Prostate gland (tissue), 2 donors: ENCODE results near the gene HTD2. TPM values are rescaled to one million over a fixed set of nuclear protein-coding genes. Genes with fewer than 3 reads are reported as not detected.

ENCODE experiments used
- DNase-seq: peaks from one replicate; pipeline ENCODE4 v3.0.0-alpha.2; 2019; ENCODE audit warnings: low spot score
- H3K27ac ChIP-seq, 2 donors: fragments of 200-600 bp; sonication (generic); 2 replicates each; pipeline ENCODE4 v1.5.1; 2017 to 2019
- H3K27me3 ChIP-seq: fragments of 200-600 bp; sonication (generic); replicated peaks from 2 replicates; pipeline ENCODE4 v1.5.1; 2019; ENCODE audit not compliant: insufficient read depth
- H3K36me3 ChIP-seq, 2 donors: fragments of 200-600 bp; sonication (generic); 1 replicate in 1 of 2; 2 replicates in 1 of 2; pipeline versions ENCODE4 v1.5.1 to v1.8.1; 2017 to 2019
- H3K4me1 ChIP-seq: fragments of 200-600 bp; sonication (generic); replicated peaks from 2 replicates; pipeline ENCODE4 v1.5.1; 2019
- H3K4me3 ChIP-seq, 2 donors: fragments of 200-600 bp; sonication (generic); 2 replicates each; pipeline ENCODE4 v1.5.1; 2017 to 2019
- H3K9me3 ChIP-seq: fragments of 200-600 bp; sonication (generic); 2 replicates; pipeline ENCODE4 v1.5.1; 2017
- CTCF ChIP-seq, 4 experiments: fragments of 200-600 bp in 2 of 4; fragments of 450-650 bp in 2 of 4; sonication (generic) in 2 of 4; IDR thresholded peaks; 1 replicate in 3 of 4; 2 replicates in 1 of 4; pipeline ENCODE4 v1.5.1; 2016 to 2019; ENCODE audit warnings: antibody characterized with exemption in 4 of 4, mild to moderate bottlenecking in 2 of 4, moderate library complexity in 2 of 4
- POLR2A ChIP-seq: fragments of 450-650 bp; IDR thresholded peaks from one replicate; pipeline ENCODE4 v1.6.1; 2016; ENCODE audit warnings: antibody characterized with exemption, mild to moderate bottlenecking
- POLR2AphosphoS5 ChIP-seq: sonication (generic); formaldehyde crosslinking; IDR thresholded peaks from one replicate; pipeline ENCODE4 v1.6.1; 2017; ENCODE audit warnings: antibody characterized with exemption
- WGBS: methylation state at CpG from one replicate; pipeline ENCODE4 v1.1.5; 2018; 5-methylcytosine and 5-hydroxymethylcytosine counted together
- intact Hi-C: fragments of 100-400 bp; cut with DNase I; formaldehyde crosslinking; loops from one replicate; pipeline ENCODE4 v1.14.2; 2022
- small RNA-seq, 2 donors: library from RNA; depleted of rRNA; stranded (forward); fragments of <200 nt; gene quantifications; one replicate each; pipeline ENCODE3, GENCODE V24; 2016
- total RNA-seq, 2 donors: library from RNA; depleted of rRNA; stranded (reverse); fragments of >200 nt; gene quantifications; one replicate each; pipeline ENCODE4 v1.1.0, GENCODE V29; 2016

Gene HTD2
- total RNA-seq, 2 donors from 2014 or later = 15.4 to 17.1 TPM

GRCh38 chr3:58366699-58367098 is 60.4 kb downstream of the HTD2 start:
- TF ChIP-seq CTCF (IDR thresholded peaks at IDR 0.05) (no peak), POLR2AphosphoS5 (no peak), POLR2A (no peak)
- no peaks in the 10 kb centered on the region for H3K36me3 ChIP-seq
- WGBS = 91% methylated on average over 1 of the region's 1 CpG
- H3K4me1 ChIP-seq = no peaks in the 10 kb centered on the region
- no peaks in the 10 kb centered on the region for H3K27me3 ChIP-seq
- H3K9me3 ChIP-seq = no peaks in the 10 kb centered on the region
- intact Hi-C loops = no loop called here
- H3K4me3 ChIP-seq = no peak overlapping the region
- no peak overlapping the region for H3K27ac ChIP-seq
- DNase-seq = no peak

GRCh38 chr3:58369038-58369437 is 62.7 kb downstream of the HTD2 start:
- H3K4me1 ChIP-seq = no peaks in the 10 kb centered on the region

More at GRCh38 chr3:58369038-58369437, 62.7 kb downstream of the HTD2 start:
- no peak for DNase-seq
- no peak for TF ChIP-seq CTCF (IDR thresholded peaks at IDR 0.05)
- 60% methylated on average over 1 of the region's 1 CpG for WGBS
- H3K9me3 ChIP-seq = no peaks in the 10 kb centered on the region
- H3K27ac ChIP-seq = no peak overlapping the region
- H3K27me3 ChIP-seq = no peaks in the 10 kb centered on the region
- H3K4me3 ChIP-seq = no peak overlapping the region
- no peaks in the 10 kb centered on the region for H3K36me3 ChIP-seq
- intact Hi-C loops = no loop called here

Small RNA genes lying within 50 kb of the gene (small RNA-seq; reads per million reads assigned to genes)
- 0 reads per million in 2 donors for gene AC098479.1

Other genes with a start within 250 kb of the HTD2 start
- 1 to 10 TPM; 1.4 to 2.3 TPM for gene DNASE1L3, start 95.5 kb upstream of the HTD2 start, total RNA-seq
- gene ABHD6, start 68.7 kb upstream of the HTD2 start, total RNA-seq = 10 to 100 TPM; 13.2 to 16.9 TPM
- gene RPP14, start 275 bp upstream of the HTD2 start, total RNA-seq = 10 to 100 TPM in 1 of 2 donors, 1 to 10 TPM in 1; 7.1 to 12.5 TPM
- 10 to 100 TPM; 19.6 to 21.8 TPM for gene PXK, start 26.4 kb downstream of the HTD2 start, total RNA-seq
- gene PDHB, start 127.3 kb downstream of the HTD2 start, total RNA-seq = 100 to 1,000 TPM in 1 of 2 donors, 10 to 100 TPM in 1; 69.6 to 129 TPM
- 10 to 100 TPM in 1 of 2 donors, 1 to 10 TPM in 1; 7.2 to 14.9 TPM for gene KCTD6, start 185.6 kb downstream of the HTD2 start, total RNA-seq
- 10 to 100 TPM; 19.7 to 42.5 TPM for gene ACOX2, start 230.7 kb downstream of the HTD2 start, total RNA-seq